Lung (tissue), 13 donors: ENCODE measurements around the gene FAM53A. TPM values are rescaled to one million over a fixed set of nuclear protein-coding genes. Genes with fewer than 3 reads are reported as not detected.

Source experiments
- ATAC-seq: fragments of 200-7000 bp; cut with Tn5 transposase; one replicate; pipeline ENCODE4 v1.9.1; 2020; ENCODE audit warnings: moderate number of reproducible peaks; ENCODE audit not compliant: insufficient read depth, low FRiP score
- DNase-seq, 3 donors: peaks; one replicate each; pipeline ENCODE4 v3.0.0-alpha.2; 2013 to 2017
- H3K27ac ChIP-seq, 2 donors: one replicate each; pipeline ENCODE4 v1.5.1; 2013; ENCODE audit warnings: mild to moderate bottlenecking in 2 of 2, moderate library complexity in 2 of 2, control low read depth in 1 of 2, inconsistent platforms in 1 of 2, low read depth in 1 of 2, low read length in 1 of 2
- H3K27me3 ChIP-seq, 3 donors: one replicate each; pipeline ENCODE4 v1.5.1; 2013; ENCODE audit warnings: low read length in 2 of 3; ENCODE audit not compliant: control insufficient read depth in 3 of 3, insufficient read depth in 3 of 3
- H3K36me3 ChIP-seq, 4 donors: one replicate each; pipeline ENCODE4 v1.5.1; 2013; ENCODE audit warnings: low read length in 4 of 4, mild to moderate bottlenecking in 1 of 4, moderate library complexity in 1 of 4; ENCODE audit not compliant: control insufficient read depth in 4 of 4, insufficient read depth in 4 of 4
- H3K4me1 ChIP-seq, 5 donors: one replicate each; pipeline ENCODE4 v1.5.1; 2013; ENCODE audit warnings: low read length in 5 of 5, mild to moderate bottlenecking in 2 of 5, moderate library complexity in 1 of 5; ENCODE audit not compliant: control insufficient read depth in 5 of 5, insufficient read depth in 5 of 5
- H3K4me3 ChIP-seq: one replicate; pipeline ENCODE4 v1.5.1; 2013; ENCODE audit warnings: mild to moderate bottlenecking, control low read depth, moderate library complexity
- H3K9ac ChIP-seq, 2 donors: one replicate each; pipeline ENCODE4 v1.5.1; 2013; ENCODE audit warnings: low read length in 2 of 2, control low read depth in 1 of 2; ENCODE audit not compliant: insufficient read depth in 1 of 2
- H3K9me3 ChIP-seq, 4 donors: one replicate each; pipeline ENCODE4 v1.5.1; 2013; ENCODE audit warnings: low read length in 3 of 4, mild to moderate bottlenecking in 1 of 4, moderate library complexity in 1 of 4; ENCODE audit not compliant: control insufficient read depth in 4 of 4, insufficient read depth in 3 of 4
- WGBS, 2 donors: extraction: QIAGEN DNeasy Blood & Tissue Kit; methylation state at CpG; one replicate each; pipeline ENCODE4 v1.1.7; 2013; 5-methylcytosine and 5-hydroxymethylcytosine counted together
- polyA plus RNA-seq, 2 donors: library from polyadenylated mRNA; stranded (reverse); fragments of 200-250 nt; gene quantifications; one replicate each; pipeline ENCODE4 v1.2.1, GENCODE V29; 2013
- small RNA-seq: library from RNA; depleted of rRNA; stranded (forward); fragments of <200 nt; gene quantifications from one replicate; pipeline ENCODE3, GENCODE V24; 2014; ENCODE audit warnings: low replicate concordance
- total RNA-seq, 2 donors: library from RNA; depleted of rRNA in 1 of 2; stranded (reverse); fragments of >200 nt in 1 of 2; gene quantifications; one replicate each; pipeline ENCODE4 v1.2.1, GENCODE V29; 2014 to 2021
- TF ChIP-seq, protein P1 (sequence below): IDR thresholded peaks from 2 replicates; pipeline ENCODE4 v1.5.1; 2012; ENCODE audit warnings: mild to moderate bottlenecking; ENCODE audit errors: control extremely low read depth, extremely low read depth
- donor health status: control.
- donor health status: control.
- donor health status: Bipolar disorder and iron deficiency.
- donor health status: healthy.
- donor health status: DM: yes; HTN: yes; CAD: no.

The FAM53A gene
- total and polyA plus RNA-seq, 4 donors, result 1.4 to 2.8 (median 2.2) TPM

DNA sequence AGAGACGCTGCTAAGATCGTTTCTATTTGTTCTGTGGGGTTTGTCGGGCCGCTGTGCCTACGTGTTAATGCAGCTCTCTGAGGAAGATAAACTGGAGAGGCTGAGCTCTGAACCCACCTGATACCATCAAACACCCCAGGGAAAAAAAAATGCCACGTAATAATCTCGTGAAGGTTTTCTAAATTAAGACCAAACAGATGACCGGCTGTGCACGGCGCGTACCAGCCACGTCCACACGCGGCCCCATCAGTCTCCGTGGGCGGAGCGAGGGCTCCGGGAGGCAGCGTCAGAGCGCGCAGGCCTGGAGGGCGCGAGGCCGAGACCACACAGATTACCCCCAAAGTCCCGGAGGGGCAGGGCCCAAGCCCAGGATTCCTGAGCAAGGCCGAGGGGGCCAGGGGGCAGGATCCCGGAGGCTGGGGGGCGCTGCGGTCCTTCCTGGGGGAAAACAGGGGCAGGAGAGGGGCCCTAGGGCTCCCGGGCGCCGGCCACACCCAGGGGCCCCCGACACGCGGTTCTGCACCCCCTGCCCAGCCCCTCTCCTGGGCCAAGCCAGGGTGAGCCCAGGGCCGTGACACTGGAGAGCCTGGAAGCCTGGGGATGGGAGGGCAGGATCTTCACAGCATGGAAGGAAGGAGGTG lies 91.9 kb downstream of the FAM53A start:
- H3K27ac ChIP-seq, result no peak overlapping the region
- H3K36me3 ChIP-seq, result no peaks in the 10 kb centered on the region
- ATAC-seq, result no peak
- H3K9me3 ChIP-seq, result peaks cover 0 to 13% (median 8%) of the 10 kb centered on the region in 4 donors
- 91 to 92% methylated on average over 34 to 36 of the region's 36 CpGs for WGBS, 2 donors
- H3K9ac ChIP-seq, result no peak overlapping the region
- no peak for DNase-seq
- no peak overlapping the region for H3K4me3 ChIP-seq
- H3K4me1 ChIP-seq, result no peaks in the 10 kb centered on the region
- peaks cover 0 to 9% (median 0%) of the 10 kb centered on the region in 3 donors for H3K27me3 ChIP-seq
- TF ChIP-seq, protein P1, sequence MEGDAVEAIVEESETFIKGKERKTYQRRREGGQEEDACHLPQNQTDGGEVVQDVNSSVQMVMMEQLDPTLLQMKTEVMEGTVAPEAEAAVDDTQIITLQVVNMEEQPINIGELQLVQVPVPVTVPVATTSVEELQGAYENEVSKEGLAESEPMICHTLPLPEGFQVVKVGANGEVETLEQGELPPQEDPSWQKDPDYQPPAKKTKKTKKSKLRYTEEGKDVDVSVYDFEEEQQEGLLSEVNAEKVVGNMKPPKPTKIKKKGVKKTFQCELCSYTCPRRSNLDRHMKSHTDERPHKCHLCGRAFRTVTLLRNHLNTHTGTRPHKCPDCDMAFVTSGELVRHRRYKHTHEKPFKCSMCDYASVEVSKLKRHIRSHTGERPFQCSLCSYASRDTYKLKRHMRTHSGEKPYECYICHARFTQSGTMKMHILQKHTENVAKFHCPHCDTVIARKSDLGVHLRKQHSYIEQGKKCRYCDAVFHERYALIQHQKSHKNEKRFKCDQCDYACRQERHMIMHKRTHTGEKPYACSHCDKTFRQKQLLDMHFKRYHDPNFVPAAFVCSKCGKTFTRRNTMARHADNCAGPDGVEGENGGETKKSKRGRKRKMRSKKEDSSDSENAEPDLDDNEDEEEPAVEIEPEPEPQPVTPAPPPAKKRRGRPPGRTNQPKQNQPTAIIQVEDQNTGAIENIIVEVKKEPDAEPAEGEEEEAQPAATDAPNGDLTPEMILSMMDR, result no peak

DNA sequence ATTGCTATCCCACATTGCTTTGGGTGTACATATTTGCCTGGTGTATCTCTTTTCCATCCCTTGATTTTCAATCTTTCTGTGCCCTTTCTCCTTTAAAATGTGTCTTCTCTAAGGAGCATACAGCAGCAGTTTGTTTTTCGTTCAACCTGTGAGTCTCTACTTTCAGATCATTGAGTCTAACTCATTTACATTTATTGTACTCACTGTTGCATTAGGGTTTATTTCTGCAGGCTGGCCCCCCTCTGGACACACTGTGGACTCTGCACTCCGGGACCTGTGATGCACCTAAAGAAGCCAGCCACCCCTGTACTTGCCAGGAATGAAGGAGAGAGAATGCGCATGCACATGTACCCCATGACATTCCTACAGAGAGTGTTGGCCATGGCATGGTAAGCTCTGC lies 93.0 kb downstream of the FAM53A start:
- no peak for DNase-seq
- 95 to 99% methylated on average over 3 of the region's 3 CpGs for WGBS, 2 donors
- Histone ChIP-seq H3K4me1 (no peaks in the 10 kb centered on the region), H3K27ac (no peak overlapping the region), H3K36me3 (no peaks in the 10 kb centered on the region), H3K27me3 (peaks cover 0 to 9% (median 0%) of the 10 kb centered on the region in 3 donors), H3K9ac (no peak overlapping the region), H3K9me3 (peaks cover 0 to 13% (median 8%) of the 10 kb centered on the region in 4 donors), H3K4me3 (no peak overlapping the region)
- ATAC-seq, result no peak
- TF ChIP-seq, protein P1, result no peak

DNA sequence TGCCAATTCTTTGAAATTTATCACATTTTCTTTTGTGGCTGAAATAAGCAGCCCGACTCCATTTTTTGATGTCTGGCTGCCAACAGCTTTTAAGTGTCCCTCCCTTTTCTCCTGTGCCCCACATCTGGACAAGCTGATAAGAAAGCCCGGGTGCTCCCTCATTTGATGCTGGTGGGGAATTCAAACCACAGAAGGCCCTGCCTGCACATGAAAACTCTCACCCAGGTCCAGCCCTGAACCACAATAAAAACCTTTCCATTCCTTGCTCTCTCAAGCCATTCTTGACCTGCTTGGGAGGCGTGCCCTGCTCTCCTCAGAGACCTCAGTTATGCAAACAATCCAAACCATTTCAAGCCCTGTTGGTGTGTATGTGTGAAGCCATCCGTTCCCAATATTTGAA lies 93.9 kb downstream of the FAM53A start:
- 44 to 56% methylated on average over 4 of the region's 4 CpGs for WGBS, 2 donors
- H3K27me3 ChIP-seq, result peaks cover 0 to 9% (median 0%) of the 10 kb centered on the region in 3 donors

More for the DNA sequence above, 93.9 kb downstream of the FAM53A start:
- Histone ChIP-seq H3K4me1 (no peaks in the 10 kb centered on the region), H3K9me3 (peaks cover 0 to 13% (median 8%) of the 10 kb centered on the region in 4 donors), H3K9ac (no peak overlapping the region), H3K36me3 (no peaks in the 10 kb centered on the region), H3K4me3 (no peak overlapping the region), H3K27ac (no peak overlapping the region)
- TF ChIP-seq, protein P1, result no peak
- ATAC-seq, result no peak
- DNase-seq, result no peak

Small RNAs within 50 kb of the gene (small RNA-seq; reads per million reads assigned to genes)
- not detected for gene RF00019

Other genes starting within 250 kb of the FAM53A start
- 10 to 100 TPM; 34.9 to 43.2 TPM for gene SLBP, start 28.0 kb upstream of the FAM53A start, total RNA-seq
- gene SLBP, start 28.0 kb upstream of the FAM53A start, polyA plus RNA-seq, result 10 to 100 TPM; 34.9 to 35.0 TPM
- gene TMEM129, start 37.0 kb upstream of the FAM53A start, total RNA-seq, result 10 to 100 TPM; 16.6 to 45.2 TPM
- 10 to 100 TPM; 36.9 to 38.7 TPM for gene TMEM129, start 37.0 kb upstream of the FAM53A start, polyA plus RNA-seq
- 10 to 100 TPM; 13.8 to 18.7 TPM for gene TACC3, start 37.2 kb upstream of the FAM53A start, total RNA-seq
- gene TACC3, start 37.2 kb upstream of the FAM53A start, polyA plus RNA-seq, result 10 to 100 TPM; 18.3 to 22.1 TPM
- gene FGFR3, start 109.0 kb upstream of the FAM53A start, total RNA-seq, result 10 to 100 TPM; 24.8 to 99.3 TPM
- 10 to 100 TPM in 1 of 2 donors, 1 to 10 TPM in 1; 8.1 to 20.0 TPM for gene FGFR3, start 109.0 kb upstream of the FAM53A start, polyA plus RNA-seq
- 10 to 100 TPM; 31.1 to 47.1 TPM for gene LETM1, start 171.8 kb upstream of the FAM53A start, total RNA-seq
- 10 to 100 TPM; 21.7 to 22.6 TPM for gene LETM1, start 171.8 kb upstream of the FAM53A start, polyA plus RNA-seq
- gene NSD2, start 187.1 kb upstream of the FAM53A start, total RNA-seq, result 10 to 100 TPM; 41.7 to 66.2 TPM
- gene NSD2, start 187.1 kb upstream of the FAM53A start, polyA plus RNA-seq, result 10 to 100 TPM; 12.7 to 14.8 TPM